Skin epidermis (tissue), 12 donors: Measurements from ENCODE around the gene WNT3A.
A peak's percentile ranks its signal among the peaks of the same experiment; 100 is the strongest.

Experiments used
- H3K27ac ChIP-seq, 21 experiments: fragments of 200-600 bp; sonication (generic) in 11 of 21; one replicate each; pipeline ENCODE4 v1.5.0; 2020; ENCODE audit warnings: mild to moderate bottlenecking in 3 of 21, inconsistent platforms in 2 of 21, moderate library complexity in 2 of 21
- H3K4me3 ChIP-seq, 7 experiments: fragments of 200-600 bp; sonication (generic) in 2 of 7; one replicate each; pipeline ENCODE4 v1.5.0; 2020; ENCODE audit warnings: inconsistent platforms in 2 of 7, mild to moderate bottlenecking in 2 of 7, moderate library complexity in 1 of 7

The WNT3A gene

GRCh38 chr1:228105996-228106799 lies 99.4 kb downstream of the WNT3A start:
- H3K4me3 ChIP-seq, result no peak overlapping the region
- no peak overlapping the region for H3K27ac ChIP-seq

DNA sequence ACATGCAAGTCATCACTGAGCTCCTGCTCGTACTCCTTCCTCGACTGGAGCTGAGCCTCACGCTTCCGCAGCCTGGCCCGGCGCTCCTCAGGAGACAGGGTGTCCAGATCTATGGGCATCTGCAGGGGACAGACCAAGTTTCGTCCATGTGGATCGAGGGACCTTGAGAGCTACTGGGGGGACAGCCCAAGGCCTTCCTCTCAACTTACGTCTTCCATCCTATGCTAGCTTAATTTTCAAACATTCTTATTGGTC lies 99.9 kb downstream of the WNT3A start:
- H3K4me3 ChIP-seq, result no peak overlapping the region

GRCh38 chr1:228107636-228108035 lies 100.8 kb downstream of the WNT3A start:
- Histone ChIP-seq H3K27ac (no peak overlapping the region), H3K4me3 (no peak overlapping the region)

More for the DNA sequence above, 99.9 kb downstream of the WNT3A start:
- no peak overlapping the region for H3K27ac ChIP-seq

DNA sequence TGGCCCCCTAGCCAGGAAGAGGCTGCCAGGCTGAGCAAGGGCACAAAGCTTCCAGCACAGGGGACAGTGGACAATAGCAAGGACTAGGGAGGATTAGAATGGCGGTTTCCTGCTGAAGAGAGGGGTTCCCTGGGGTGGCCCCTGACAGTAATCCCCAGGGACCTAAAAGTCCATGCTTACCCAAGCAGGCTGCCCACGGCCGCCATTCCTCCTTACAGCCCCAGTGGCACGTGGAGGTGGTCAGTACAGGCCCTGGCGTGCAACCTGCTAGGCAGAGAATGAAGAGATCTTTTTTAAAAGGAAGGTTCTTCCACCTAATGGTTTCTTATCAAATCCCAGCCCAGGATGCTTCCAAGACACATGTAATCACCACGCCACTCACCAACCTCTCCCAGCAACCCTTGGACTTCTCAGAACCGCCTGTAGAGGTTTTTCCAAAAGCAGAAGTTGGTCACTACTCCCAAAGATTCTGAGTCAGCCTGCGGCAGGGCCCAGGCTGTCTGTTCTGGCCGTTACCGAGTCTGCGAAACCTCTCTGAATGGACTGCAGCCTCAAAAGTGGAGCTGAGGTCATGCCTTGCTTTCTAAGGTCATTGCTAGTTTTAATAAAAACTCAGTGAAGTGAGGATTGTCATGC lies 101.4 kb downstream of the WNT3A start:
- Histone ChIP-seq H3K27ac (peak overlapping the region in 20 of 21 experiments; percentile 68 to 99 (median 92)), H3K4me3 (peak overlapping the region; percentile 75 to 91 (median 83))

- Histone ChIP-seq H3K27ac (peak overlapping the region; percentile 58 to 99 (median 92)), H3K4me3 (peak overlapping the region; percentile 75 to 91 (median 83))
Measured at GRCh38 chr1:228108742-228109072, 101.9 kb downstream of the WNT3A start.

DNA sequence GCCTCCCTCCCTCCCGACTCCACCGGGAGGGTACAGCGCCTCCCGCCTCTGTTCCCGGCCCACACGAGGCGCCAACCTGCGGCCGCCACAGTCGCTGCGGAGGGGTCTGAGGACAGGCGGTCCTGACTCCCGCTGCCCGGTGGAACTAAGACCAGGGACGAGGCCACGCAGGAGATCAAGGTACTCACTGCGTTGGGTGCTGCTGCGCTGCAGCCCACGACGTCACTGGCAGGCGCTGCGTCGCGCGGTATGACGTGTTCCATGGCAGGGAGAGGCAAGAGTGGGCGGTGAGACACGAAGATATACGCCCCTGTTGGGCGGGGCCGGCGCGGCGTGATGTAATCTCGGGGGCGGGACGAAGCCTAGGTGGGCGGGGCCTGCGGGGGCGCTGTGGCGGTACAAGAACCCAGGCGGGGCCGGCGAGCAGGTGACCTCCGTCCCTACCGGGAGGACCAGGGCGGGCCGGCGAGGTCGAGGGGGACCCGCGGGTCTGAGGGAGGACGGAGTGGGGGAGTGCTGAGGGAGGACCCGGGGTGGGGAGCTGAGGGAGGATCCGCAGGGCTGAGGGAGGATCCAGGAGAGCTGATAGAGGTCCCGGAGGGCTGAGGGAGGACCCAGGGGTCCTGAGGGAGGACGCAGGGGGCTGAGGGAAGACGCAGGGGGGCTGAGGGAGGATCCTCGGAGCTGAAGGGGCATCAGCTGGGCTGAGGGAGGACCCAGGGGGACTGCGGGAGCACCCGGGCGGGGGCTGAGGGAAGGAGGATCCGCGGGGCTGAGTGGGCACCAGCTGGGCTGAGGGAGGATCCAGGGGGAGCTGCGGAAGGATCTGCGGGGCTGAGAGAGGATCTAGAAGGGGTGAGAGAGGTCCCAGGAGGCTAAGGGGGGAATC lies 102.5 kb downstream of the WNT3A start, which contains the start of gene MRPL55:
Gene MRPL55 (minus strand): TSS at position 227 of the 889 bp plus-strand sequence. CDS start 1,039 bp downstream, outside the sequence.
- peak within 1 kb of the TSS; percentile 75 to 91 (median 83) for H3K4me3 ChIP-seq
- peak within 1 kb of the TSS; percentile 58 to 99 (median 92) for H3K27ac ChIP-seq

DNA sequence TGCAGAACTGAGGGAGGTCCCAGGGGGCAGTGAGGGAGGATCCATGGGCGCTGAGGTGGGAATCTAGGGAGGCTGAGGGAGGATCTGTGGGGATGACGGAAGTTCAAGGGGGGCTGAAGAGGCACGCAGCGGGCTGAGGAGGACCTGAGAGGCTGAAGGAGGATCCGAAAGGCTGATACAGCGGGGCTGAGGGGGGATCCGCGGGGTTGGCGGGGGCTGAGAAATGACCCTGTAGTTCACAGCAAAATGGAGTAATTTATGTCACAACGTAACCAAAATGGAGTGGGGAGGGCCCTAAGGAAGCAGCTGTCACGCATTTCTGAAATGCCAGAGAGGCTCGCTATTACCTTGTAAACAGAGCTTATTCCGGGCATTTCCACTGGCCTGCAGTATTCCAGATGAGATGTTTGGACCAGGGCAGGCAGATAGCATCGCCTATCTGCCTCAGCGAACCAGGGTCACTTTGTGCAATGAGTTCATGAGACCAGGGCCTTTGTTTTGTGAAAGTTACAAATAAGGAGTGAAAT lies 103.2 kb downstream of the WNT3A start:
- Histone ChIP-seq H3K4me3 (peak overlapping the region; percentile 75 to 91 (median 83)), H3K27ac (peak overlapping the region; percentile 3 to 99 (median 92))

DNA sequence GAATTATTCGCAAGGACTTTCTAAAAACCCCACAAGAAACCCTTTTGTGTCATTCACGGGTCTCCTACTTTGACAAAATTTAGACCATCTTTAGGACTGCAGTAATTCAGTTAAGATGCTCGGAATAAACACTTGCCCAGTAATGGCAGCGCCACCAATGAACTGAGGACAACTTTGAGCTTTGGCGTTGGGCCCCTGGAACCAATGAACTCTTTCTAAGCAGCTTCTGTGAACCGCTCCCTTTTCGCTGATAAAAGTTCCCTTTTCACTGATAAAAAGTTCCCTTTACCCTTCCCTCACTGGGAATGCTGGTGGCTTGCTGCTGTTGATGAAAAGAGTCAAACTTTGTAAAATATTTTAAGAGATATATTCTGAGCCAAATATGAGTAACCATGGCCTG lies 103.8 kb downstream of the WNT3A start:
- H3K27ac ChIP-seq, result peak overlapping the region in 3 of 21 experiments; percentile 91 to 95 (median 94)

More for the DNA sequence above, 103.8 kb downstream of the WNT3A start:
- no peak overlapping the region for H3K4me3 ChIP-seq
